K562 (cell line): Measurements from ENCODE around the gene UCHL1. TPM values are rescaled to one million over a fixed set of nuclear protein-coding genes. Genes with fewer than 3 reads are reported as not detected.

Source experiments
- ATF7 ChIP-seq: fragments of 450-650 bp; IDR thresholded peaks from 2 replicates; pipeline ENCODE4 v1.7.1; 2014; ENCODE audit warnings: mild to moderate bottlenecking, moderate library complexity
- CEBPZ ChIP-seq: fragments of 150-350 bp; IDR thresholded peaks from 2 replicates; pipeline ENCODE4 v1.6.1; 2014; ENCODE audit warnings: low read depth, mild to moderate bottlenecking, low read length, borderline replicate concordance
- E2F5 ChIP-seq: sonication (generic); formaldehyde crosslinking; IDR thresholded peaks from 2 replicates; pipeline ENCODE4 v1.8.0; 2022; ENCODE audit warnings: mild to moderate bottlenecking, missing genetic modification reagents
- ELF4 ChIP-seq: fragments of 450-650 bp; formaldehyde crosslinking; IDR thresholded peaks from 2 replicates; pipeline ENCODE4 v1.4.0; 2022; ENCODE audit warnings: missing genetic modification characterization
- MAFG ChIP-seq: fragments of 450-650 bp; conservative IDR thresholded peaks from 2 replicates; pipeline ENCODE4 v1.6.1; 2016; ENCODE audit warnings: missing genetic modification characterization, missing compliant biosample characterization
- POLR2AphosphoS5 ChIP-seq: IDR thresholded peaks from 2 replicates; pipeline ENCODE4 v1.6.1; 2011; ENCODE audit warnings: mild to moderate bottlenecking, low read depth, low read length, moderate library complexity; ENCODE audit not compliant: control insufficient read depth, insufficient read depth
- POLR2G ChIP-seq: fragments of 200-400 bp; formaldehyde crosslinking; IDR thresholded peaks from 2 replicates; pipeline ENCODE4 v1.6.1; 2017; ENCODE audit warnings: low read depth, mild to moderate bottlenecking, antibody characterized with exemption, low read length, moderate library complexity
- RB1 ChIP-seq: fragments of 450-650 bp; IDR thresholded peaks from 2 replicates; pipeline ENCODE4 v1.6.1; 2017; ENCODE audit warnings: low read depth, mild to moderate bottlenecking
- RFX7 ChIP-seq: fragments of 250-450 bp; sonication (Bioruptor Pico); IDR thresholded peaks from 2 replicates; pipeline ENCODE4 v1.5.1; 2021; ENCODE audit warnings: mild to moderate bottlenecking
- ZNF584 ChIP-seq: fragments of 200-800 bp; sonication (Bioruptor generic); IDR thresholded peaks from 2 replicates; pipeline ENCODE4 v1.6.1; 2016; ENCODE audit warnings: low read depth, mild to moderate bottlenecking, missing genetic modification characterization, missing compliant biosample characterization
- polyA plus RNA-seq, 8 experiments: library from polyadenylated mRNA; depleted of rRNA in 4 of 8; stranded (reverse) in 5 of 8; unstranded in 3 of 8; fragments of >200 nt; fragmentation: Nextera tagmentation in 2 of 8; fragmentation: Illumina TruSeq in 1 of 8; extraction: Ambion mirVana in 2 of 8; extraction: Trizol in 1 of 8; gene quantifications; 2 replicates each; pipeline versions ENCODE4 v1.2.1 to v1.2.3, GENCODE V29; 2011 to 2014; ENCODE audit warnings: inconsistent platforms in 1 of 8, missing spikeins in 1 of 8
- total RNA-seq, 7 experiments: library from RNA; depleted of rRNA in 6 of 7; stranded (reverse); fragments of >200 nt in 6 of 7; fragmentation: Illumina TruSeq in 2 of 7; extraction: Trizol in 2 of 7; gene quantifications; 2 replicates each; pipeline versions ENCODE4 v1.2.1 to v1.2.3, GENCODE V29; 2011 to 2021; ENCODE audit warnings: low replicate concordance in 1 of 7

The UCHL1 gene
- total and polyA plus RNA-seq, 9 of the 15 experiments (the other 6 are each of a cell fraction or from before 2014, with no cell fraction given): 0.42 TPM; not detected in 8

GRCh38 chr4:41209901-41210300, 46.8 kb upstream of the UCHL1 start (continued):
- no peak for TF ChIP-seq MAFG (tag)
- no peak for TF ChIP-seq POLR2AphosphoS5
- no peak for TF ChIP-seq RFX7 (CRISPR knock-in tag)
- no peak for TF ChIP-seq ELF4 (CRISPR knock-in tag)
- TF ChIP-seq RB1: no peak
- TF ChIP-seq POLR2G: no peak
- no peak for TF ChIP-seq ZNF584
- no peak for TF ChIP-seq ATF7
- TF ChIP-seq CEBPZ: no peak
- no peak for TF ChIP-seq E2F5
